Stimulated activated naive CD8-positive, alpha-beta T cell treated with anti-CD3 and anti-CD28 coated beads, Interleukin-15, Interleukin-2, amounts not matched to agents 100 ng/mL and 50 ng/mL, for 24 hours (primary cell): ENCODE data around the gene DNAH14.

Source experiments
- H3K27ac Mint-ChIP-seq: one replicate; pipeline ENCODE4 v1.8.0; 2021; ENCODE audit warnings: mild to moderate bottlenecking, mixed read lengths
- H3K27me3 Mint-ChIP-seq: one replicate; pipeline ENCODE4 v1.8.0; 2021; ENCODE audit warnings: mixed read lengths
- H3K36me3 Mint-ChIP-seq: one replicate; pipeline ENCODE4 v1.8.0; 2021; ENCODE audit warnings: low read depth, mixed read lengths
- H3K4me1 Mint-ChIP-seq: one replicate; pipeline ENCODE4 v1.8.0; 2021; ENCODE audit warnings: low read depth, mixed read lengths
- H3K4me3 Mint-ChIP-seq: one replicate; pipeline ENCODE4 v1.8.0; 2021; ENCODE audit warnings: mild to moderate bottlenecking, mixed read lengths
- H3K9me3 Mint-ChIP-seq: one replicate; pipeline ENCODE4 v1.8.0; 2021; ENCODE audit warnings: mixed read lengths

The DNAH14 gene

DNA sequence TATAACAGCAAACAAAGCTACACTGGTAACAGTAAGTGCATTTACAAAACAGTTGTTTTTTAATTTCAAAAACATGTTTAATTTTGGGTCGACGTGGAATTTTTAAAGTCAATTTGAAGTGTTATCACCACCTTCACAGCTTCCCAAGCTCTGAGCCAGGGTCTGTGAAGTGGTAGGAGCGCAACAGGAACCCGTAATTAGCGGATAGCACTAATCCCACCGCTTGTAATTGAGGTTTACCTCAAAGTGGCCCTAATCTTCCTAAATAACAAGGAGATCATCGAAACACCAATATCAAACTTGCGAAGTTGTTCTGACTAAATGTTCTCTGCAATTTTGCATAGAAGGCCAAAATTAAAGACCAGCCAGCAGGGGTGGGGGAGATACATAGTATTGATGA is 479.6 kb downstream of the DNAH14 start:
- no peaks in the 10 kb centered on the region for H3K27me3 Mint-ChIP-seq
- no peak overlapping the region for H3K4me3 Mint-ChIP-seq
- no peaks in the 10 kb centered on the region for H3K9me3 Mint-ChIP-seq
- peaks cover 86% of the 10 kb centered on the region for H3K36me3 Mint-ChIP-seq
- no peaks in the 10 kb centered on the region for H3K4me1 Mint-ChIP-seq
- no peak overlapping the region for H3K27ac Mint-ChIP-seq

DNA sequence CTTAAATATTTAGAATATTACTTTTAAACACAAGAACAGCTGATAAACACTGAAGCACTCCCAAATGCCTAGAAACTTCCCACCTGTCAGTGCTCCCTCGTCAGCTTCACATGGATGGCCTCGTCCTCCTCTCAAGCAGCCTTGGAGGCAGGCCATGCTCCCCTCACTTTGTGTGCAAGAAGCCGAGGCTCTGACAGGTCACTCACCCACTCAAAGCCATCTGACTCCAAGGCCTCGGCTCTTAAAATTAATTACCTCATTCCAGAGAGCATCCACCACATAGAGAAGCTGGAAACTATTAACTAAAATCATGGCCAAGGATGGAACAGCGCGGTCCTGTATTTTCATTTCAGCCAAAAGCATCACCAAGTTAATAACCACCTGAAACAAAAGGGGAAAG is 480.6 kb downstream of the DNAH14 start:
- H3K4me1 Mint-ChIP-seq = no peaks in the 10 kb centered on the region
- H3K27ac Mint-ChIP-seq = no peak overlapping the region
- peaks cover 87% of the 10 kb centered on the region for H3K36me3 Mint-ChIP-seq
- H3K27me3 Mint-ChIP-seq = no peaks in the 10 kb centered on the region
- H3K9me3 Mint-ChIP-seq = no peaks in the 10 kb centered on the region
- no peak overlapping the region for H3K4me3 Mint-ChIP-seq

DNA sequence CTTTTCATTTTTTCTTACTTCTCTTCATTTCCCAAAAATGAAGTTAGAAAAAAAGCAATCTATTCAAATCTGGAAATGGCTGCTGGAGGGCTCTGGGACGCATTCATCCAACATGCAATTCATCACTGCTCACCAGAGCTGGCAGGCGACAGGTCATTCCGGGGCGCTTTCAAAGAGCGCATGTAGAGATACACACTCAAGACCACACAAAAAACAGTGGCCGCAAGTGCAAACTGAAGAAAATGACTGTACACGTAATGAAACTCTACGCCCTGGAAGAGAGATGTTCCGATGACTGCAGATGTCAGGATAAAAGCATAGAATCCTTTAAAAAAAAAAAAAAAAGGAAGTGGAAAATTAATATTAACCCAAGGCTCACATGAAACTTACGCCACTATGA is 482.8 kb downstream of the DNAH14 start:
- peaks cover 84% of the 10 kb centered on the region for H3K36me3 Mint-ChIP-seq
- H3K9me3 Mint-ChIP-seq = no peaks in the 10 kb centered on the region
- H3K27me3 Mint-ChIP-seq = no peaks in the 10 kb centered on the region
- no peak overlapping the region for H3K27ac Mint-ChIP-seq
- no peak overlapping the region for H3K4me3 Mint-ChIP-seq
- no peaks in the 10 kb centered on the region for H3K4me1 Mint-ChIP-seq

- no peak overlapping the region for H3K27ac Mint-ChIP-seq
- H3K9me3 Mint-ChIP-seq = no peaks in the 10 kb centered on the region
- no peak overlapping the region for H3K4me3 Mint-ChIP-seq
- H3K36me3 Mint-ChIP-seq = peaks cover 84% of the 10 kb centered on the region
- H3K4me1 Mint-ChIP-seq = no peaks in the 10 kb centered on the region
- H3K27me3 Mint-ChIP-seq = no peaks in the 10 kb centered on the region
Measured at GRCh38 chr1:225412803-225413351, 483.4 kb downstream of the DNAH14 start.

DNA sequence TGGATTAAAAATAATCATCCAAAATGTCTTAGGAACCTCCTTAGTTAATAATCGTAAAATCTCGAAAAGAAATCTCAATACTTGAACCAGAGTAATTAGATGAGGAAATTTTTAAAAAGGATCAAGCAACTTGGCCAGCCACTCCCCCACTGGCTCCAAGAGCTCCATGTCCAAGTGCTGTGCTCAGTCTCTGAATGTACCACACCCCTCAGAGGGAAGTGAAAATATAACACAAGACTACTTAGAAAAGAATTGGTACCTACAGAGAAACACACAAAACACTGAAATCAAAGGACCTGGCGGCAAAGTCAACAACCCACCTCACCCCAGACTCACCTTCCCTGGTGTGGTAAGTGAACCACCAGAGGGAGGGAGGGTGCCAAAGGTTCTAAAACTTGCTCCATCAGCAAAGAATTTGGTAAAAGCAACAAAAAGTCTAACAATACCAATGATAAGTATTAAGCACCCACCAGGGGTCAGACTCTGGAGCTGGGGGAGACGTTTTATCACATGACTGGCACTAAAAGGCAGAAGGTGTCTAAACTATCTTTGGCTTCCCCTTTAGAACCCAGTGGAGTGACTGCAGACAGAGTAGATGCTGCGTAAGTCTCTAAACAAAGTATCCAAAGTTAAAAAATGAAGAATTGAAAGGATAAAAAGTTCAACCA is 484.4 kb downstream of the DNAH14 start:
- Mint-ChIP-seq H3K27ac (no peak overlapping the region), H3K27me3 (no peaks in the 10 kb centered on the region), H3K4me1 (no peaks in the 10 kb centered on the region), H3K36me3 (peaks cover 84% of the 10 kb centered on the region), H3K4me3 (no peak overlapping the region), H3K9me3 (no peaks in the 10 kb centered on the region)

GRCh38 chr1:225415307-225415706 is 485.8 kb downstream of the DNAH14 start:
- Mint-ChIP-seq H3K27ac (no peak overlapping the region), H3K27me3 (no peaks in the 10 kb centered on the region), H3K36me3 (peaks cover 76% of the 10 kb centered on the region), H3K4me1 (no peaks in the 10 kb centered on the region), H3K4me3 (no peak overlapping the region), H3K9me3 (no peaks in the 10 kb centered on the region)

- Mint-ChIP-seq H3K4me1 (no peaks in the 10 kb centered on the region), H3K36me3 (peaks cover 73% of the 10 kb centered on the region), H3K27me3 (no peaks in the 10 kb centered on the region), H3K27ac (no peak overlapping the region), H3K9me3 (no peaks in the 10 kb centered on the region), H3K4me3 (no peak overlapping the region)
Measured at GRCh38 chr1:225415967-225416745, 486.7 kb downstream of the DNAH14 start.

DNA sequence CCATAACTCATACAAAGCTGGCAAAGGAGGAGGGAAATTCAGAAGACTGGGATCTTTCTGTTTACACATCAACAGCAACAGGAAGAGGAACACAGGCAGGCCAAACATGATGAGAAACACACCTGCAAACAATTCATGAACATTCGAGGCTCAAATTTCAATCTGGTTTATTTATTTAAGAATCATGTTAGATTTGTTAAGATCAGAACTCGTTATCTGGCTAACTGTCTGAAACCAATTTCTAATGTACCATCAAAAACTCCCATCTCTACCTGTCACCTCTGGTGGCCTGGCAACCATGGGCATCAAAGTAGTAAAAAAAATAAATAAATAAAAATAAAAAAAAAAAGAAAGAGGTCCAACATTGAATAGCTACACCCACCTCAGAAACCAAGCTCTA is 488.6 kb downstream of the DNAH14 start:
- H3K9me3 Mint-ChIP-seq = no peaks in the 10 kb centered on the region
- peaks cover 12% of the 10 kb centered on the region for H3K4me1 Mint-ChIP-seq
- peaks cover 71% of the 10 kb centered on the region for H3K36me3 Mint-ChIP-seq
- H3K27ac Mint-ChIP-seq = no peak overlapping the region
- H3K27me3 Mint-ChIP-seq = no peaks in the 10 kb centered on the region
- H3K4me3 Mint-ChIP-seq = no peak overlapping the region

- Mint-ChIP-seq H3K9me3 (no peaks in the 10 kb centered on the region), H3K27ac (no peak overlapping the region), H3K4me3 (no peak overlapping the region), H3K4me1 (peaks cover 17% of the 10 kb centered on the region), H3K36me3 (peaks cover 72% of the 10 kb centered on the region), H3K27me3 (no peaks in the 10 kb centered on the region)
Measured at GRCh38 chr1:225418598-225418997, 489.1 kb downstream of the DNAH14 start.

GRCh38 chr1:225422031-225422605 is 492.6 kb downstream of the DNAH14 start:
- Mint-ChIP-seq H3K27me3 (no peaks in the 10 kb centered on the region), H3K9me3 (no peaks in the 10 kb centered on the region), H3K4me3 (no peak overlapping the region), H3K4me1 (peaks cover 48% of the 10 kb centered on the region), H3K27ac (peak overlapping the region; percentile 53), H3K36me3 (peaks cover 49% of the 10 kb centered on the region)

- H3K9me3 Mint-ChIP-seq = no peaks in the 10 kb centered on the region
- no peak overlapping the region for H3K4me3 Mint-ChIP-seq
- peaks cover 43% of the 10 kb centered on the region for H3K36me3 Mint-ChIP-seq
Measured at GRCh38 chr1:225422795-225423517, 493.5 kb downstream of the DNAH14 start.

DNA sequence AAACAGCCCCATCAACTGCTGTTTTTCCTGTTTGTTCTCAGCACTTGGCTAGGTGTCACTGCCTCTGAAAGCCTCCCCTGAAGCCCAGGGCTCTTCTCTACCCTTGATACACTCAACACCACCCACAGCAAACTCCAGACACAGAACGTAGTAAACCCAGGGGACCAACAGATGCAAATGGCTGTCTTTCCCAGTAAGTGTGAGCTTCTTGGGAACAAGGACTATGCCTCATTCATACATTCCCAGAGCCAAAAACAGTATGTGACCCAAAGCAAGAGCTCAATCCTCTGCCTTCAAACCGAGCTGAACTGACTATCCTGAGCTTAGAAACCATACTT is 494.0 kb downstream of the DNAH14 start:
- Mint-ChIP-seq H3K36me3 (peaks cover 38% of the 10 kb centered on the region), H3K4me1 (peaks cover 52% of the 10 kb centered on the region)

More at GRCh38 chr1:225422795-225423517, 493.5 kb downstream of the DNAH14 start:
- Mint-ChIP-seq H3K4me1 (peaks cover 48% of the 10 kb centered on the region), H3K27me3 (no peaks in the 10 kb centered on the region), H3K27ac (peak overlapping the region; percentile 22)

DNA sequence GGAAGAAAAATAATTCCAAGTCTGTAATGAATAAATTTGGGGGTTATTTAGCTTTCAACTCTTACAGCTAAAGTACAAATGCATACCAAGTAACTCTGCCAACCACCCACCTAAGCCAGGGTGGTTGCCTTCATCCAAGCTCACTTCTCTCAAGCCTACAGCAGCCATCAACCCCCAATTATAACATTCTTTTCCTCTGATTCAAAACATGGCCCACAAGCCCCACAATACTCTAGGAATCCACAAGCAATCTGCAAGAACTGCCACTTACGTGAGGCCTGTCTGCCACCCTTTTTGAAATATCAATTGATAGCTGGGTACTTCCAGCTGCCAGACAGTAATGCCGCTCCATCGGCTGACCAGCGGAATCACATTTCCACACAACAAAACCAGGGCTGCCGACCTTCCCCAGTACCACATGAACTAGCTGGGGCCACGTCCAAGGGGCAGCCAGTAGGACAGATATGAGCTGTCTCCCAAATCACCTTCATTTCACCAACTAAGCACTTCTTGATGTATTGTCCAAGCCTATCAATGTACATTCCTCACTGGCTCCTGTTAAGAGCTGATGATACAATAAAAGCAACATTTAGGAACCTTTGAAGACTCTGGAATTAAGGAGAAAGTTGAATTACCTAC is 495.2 kb downstream of the DNAH14 start:
- peak overlapping the region; percentile 56 for H3K4me3 Mint-ChIP-seq
- H3K27ac Mint-ChIP-seq = no peak overlapping the region
- H3K4me1 Mint-ChIP-seq = peaks cover 62% of the 10 kb centered on the region
- H3K36me3 Mint-ChIP-seq = peaks cover 32% of the 10 kb centered on the region
- H3K9me3 Mint-ChIP-seq = no peaks in the 10 kb centered on the region
- H3K27me3 Mint-ChIP-seq = no peaks in the 10 kb centered on the region

More for the DNA sequence above, 494.0 kb downstream of the DNAH14 start:
- Mint-ChIP-seq H3K27ac (peak overlapping the region; percentile 22), H3K4me3 (no peak overlapping the region), H3K9me3 (no peaks in the 10 kb centered on the region), H3K27me3 (no peaks in the 10 kb centered on the region)

DNA sequence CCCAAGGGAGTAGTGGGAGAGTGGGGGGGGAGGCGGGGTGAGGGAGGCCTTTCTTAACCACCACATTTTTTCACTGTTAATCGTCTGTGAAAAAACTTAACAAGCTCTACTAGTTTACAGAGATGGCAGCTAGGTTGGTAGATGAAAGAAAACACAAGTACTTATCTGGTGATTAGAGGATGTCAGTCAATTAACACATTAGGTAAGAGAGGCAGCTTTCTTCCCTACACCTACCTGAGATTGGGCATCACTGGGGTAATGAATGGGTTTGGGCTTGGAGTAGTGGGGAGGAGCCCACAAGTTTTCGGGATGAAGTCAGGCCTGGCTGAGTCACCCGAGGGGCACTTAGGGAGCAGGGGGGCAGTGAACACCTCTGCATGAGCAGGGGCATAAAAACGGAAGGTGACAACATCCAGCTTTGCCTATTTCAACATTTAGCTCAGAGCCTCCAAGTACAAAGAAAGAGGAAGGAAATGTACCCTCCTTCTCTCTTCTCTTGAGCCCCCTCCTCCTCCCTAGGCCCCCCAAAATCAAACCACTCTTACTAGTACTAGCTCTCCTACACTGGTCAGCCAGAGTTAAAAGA is 495.8 kb downstream of the DNAH14 start:
- Mint-ChIP-seq H3K4me1 (peaks cover 67% of the 10 kb centered on the region), H3K9me3 (no peaks in the 10 kb centered on the region), H3K36me3 (peaks cover 28% of the 10 kb centered on the region), H3K27ac (no peak overlapping the region), H3K4me3 (peak overlapping the region; percentile 90), H3K27me3 (no peaks in the 10 kb centered on the region)
